PC-9 (cell line): Measurements from ENCODE around the gene GLRA2.

Experiments
- CTCF ChIP-seq: fragments of 200-600 bp; sonication (generic); conservative IDR thresholded peaks from 2 replicates; pipeline ENCODE4 v1.6.1; 2017; ENCODE audit warnings: mixed run types, antibody characterized with exemption, mild to moderate bottlenecking, moderate library complexity
- EZH2 ChIP-seq: fragments of 200-600 bp; sonication (generic); IDR thresholded peaks from 2 replicates; pipeline ENCODE4 v1.8.0; 2017; ENCODE audit warnings: antibody characterized with exemption, low read depth

GRCh38 chrX:14554131-14554715, 24.9 kb downstream of the GLRA2 start:
- TF ChIP-seq CTCF (no peak), EZH2 (no peak)
